GM12878 (cell line): ENCODE measurements around the gene HPSE2.

Experiments used
- CHD2 ChIP-seq: IDR thresholded peaks from 2 replicates; pipeline ENCODE4 v1.6.1; 2011; ENCODE audit warnings: low read depth, low read length, improper control_type of control experiment, borderline replicate concordance
- POLR2A ChIP-seq: IDR thresholded peaks from 2 replicates; pipeline ENCODE4 v1.6.1; 2011; ENCODE audit warnings: low read depth, mild to moderate bottlenecking, low read length
- POLR2AphosphoS5 ChIP-seq: IDR thresholded peaks from 2 replicates; pipeline ENCODE4 v1.6.1; 2011; ENCODE audit warnings: mild to moderate bottlenecking, low read length, inconsistent platforms
- RCOR1 ChIP-seq: conservative IDR thresholded peaks from 2 replicates; pipeline ENCODE4 v1.6.1; 2012; ENCODE audit warnings: low read depth, low read length, improper control_type of control experiment
- SP1 ChIP-seq: IDR thresholded peaks from one replicate; pipeline ENCODE4 v1.6.1; 2011; ENCODE audit warnings: low read depth, low read length
- TF ChIP-seq, protein P1 (sequence below), 3 experiments: IDR thresholded peaks in 2 of 3; conservative IDR thresholded peaks in 1 of 3; 2 replicates each; pipeline ENCODE4 v1.5.1; 2011; ENCODE audit warnings: low read depth in 3 of 3, low read length in 3 of 3, mild to moderate bottlenecking in 3 of 3, control low read depth in 2 of 3, moderate library complexity in 2 of 3, inconsistent platforms in 1 of 3, mixed read lengths in 1 of 3; ENCODE audit not compliant: control insufficient read depth in 2 of 3, insufficient read depth in 1 of 3; ENCODE audit errors: extremely low read depth in 1 of 3

- TF ChIP-seq RCOR1 (no peak), SP1 (no peak), POLR2AphosphoS5 (no peak), CHD2 (no peak), POLR2A (no peak)
- TF ChIP-seq, protein P1, sequence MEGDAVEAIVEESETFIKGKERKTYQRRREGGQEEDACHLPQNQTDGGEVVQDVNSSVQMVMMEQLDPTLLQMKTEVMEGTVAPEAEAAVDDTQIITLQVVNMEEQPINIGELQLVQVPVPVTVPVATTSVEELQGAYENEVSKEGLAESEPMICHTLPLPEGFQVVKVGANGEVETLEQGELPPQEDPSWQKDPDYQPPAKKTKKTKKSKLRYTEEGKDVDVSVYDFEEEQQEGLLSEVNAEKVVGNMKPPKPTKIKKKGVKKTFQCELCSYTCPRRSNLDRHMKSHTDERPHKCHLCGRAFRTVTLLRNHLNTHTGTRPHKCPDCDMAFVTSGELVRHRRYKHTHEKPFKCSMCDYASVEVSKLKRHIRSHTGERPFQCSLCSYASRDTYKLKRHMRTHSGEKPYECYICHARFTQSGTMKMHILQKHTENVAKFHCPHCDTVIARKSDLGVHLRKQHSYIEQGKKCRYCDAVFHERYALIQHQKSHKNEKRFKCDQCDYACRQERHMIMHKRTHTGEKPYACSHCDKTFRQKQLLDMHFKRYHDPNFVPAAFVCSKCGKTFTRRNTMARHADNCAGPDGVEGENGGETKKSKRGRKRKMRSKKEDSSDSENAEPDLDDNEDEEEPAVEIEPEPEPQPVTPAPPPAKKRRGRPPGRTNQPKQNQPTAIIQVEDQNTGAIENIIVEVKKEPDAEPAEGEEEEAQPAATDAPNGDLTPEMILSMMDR (IDR thresholded peaks at IDR 0.05 in 2 of 3, conservative IDR thresholded peaks at IDR 0.05 in 1 of 3; ENCODE audit: control insufficient read depth in 2 of 3, extremely low read depth in 1 of 3, insufficient read depth in 1 of 3, low read depth in 3 of 3, low read length in 3 of 3): no peak
Measured at GRCh38 chr10:98644466-98644865, 591.2 kb downstream of the HPSE2 start.
